SK-N-SH treated with all-trans-retinoic acid at 6 μM for 48 hours (cell line): Measurements from ENCODE around the gene OR8J3.
"Not testable (repeated sequence)": the region's sequence is repeated elsewhere in the genome, so short reads cannot be mapped to it uniquely, and the experiment has no call there.

Source experiments
- ATAC-seq: fragments of 200-7000 bp; cut with Tn5 transposase; 3 replicates; pipeline ENCODE4 v1.9.1; 2020; ENCODE audit warnings: mild to moderate bottlenecking, moderate library complexity
- BACH2 ChIP-seq: fragments of 250-450 bp; sonication (Bioruptor Pico); IDR thresholded peaks from 2 replicates; pipeline ENCODE4 v1.9.0; 2021; ENCODE audit warnings: mild to moderate bottlenecking, borderline replicate concordance
- CSDC2 ChIP-seq: fragments of 250-450 bp; sonication (Bioruptor Pico); IDR thresholded peaks from 2 replicates; pipeline ENCODE4 v1.5.0; 2020; ENCODE audit warnings: mild to moderate bottlenecking, moderate library complexity
- CSRNP3 ChIP-seq: fragments of 250-450 bp; sonication (Bioruptor Pico); IDR thresholded peaks from 2 replicates; pipeline ENCODE4 v1.5.1; 2021; ENCODE audit warnings: mild to moderate bottlenecking, moderate library complexity
- ESRRG ChIP-seq: fragments of 250-450 bp; sonication (Bioruptor Pico); IDR thresholded peaks from 2 replicates; pipeline ENCODE4 v1.6.1; 2021; ENCODE audit warnings: mild to moderate bottlenecking
- ISL1 ChIP-seq: fragments of 250-450 bp; sonication (Bioruptor Pico); IDR thresholded peaks from 2 replicates; pipeline ENCODE4 v2.1.2; 2022; ENCODE audit warnings: mild to moderate bottlenecking, moderate library complexity
- OSR1 ChIP-seq: fragments of 250-450 bp; sonication (Bioruptor Pico); IDR thresholded peaks from 2 replicates; pipeline ENCODE4 v1.8.0; 2022; ENCODE audit warnings: moderate library complexity, mild to moderate bottlenecking, inconsistent platforms
- PPARA ChIP-seq: fragments of 250-450 bp; sonication (Bioruptor Pico); IDR thresholded peaks from 2 replicates; pipeline ENCODE4 v1.5.0; 2020; ENCODE audit warnings: mild to moderate bottlenecking, borderline replicate concordance
- RARB ChIP-seq: fragments of 250-450 bp; sonication (Bioruptor Pico); IDR thresholded peaks from 2 replicates; pipeline ENCODE4 v1.8.0; 2021; ENCODE audit warnings: mild to moderate bottlenecking, moderate library complexity
- SNAI2 ChIP-seq: fragments of 250-450 bp; sonication (Bioruptor Pico); IDR thresholded peaks from 2 replicates; pipeline ENCODE4 v1.5.0; 2020; ENCODE audit warnings: mild to moderate bottlenecking, moderate library complexity
- TCF4 ChIP-seq: fragments of 250-450 bp; sonication (Bioruptor Pico); IDR thresholded peaks from 2 replicates; pipeline ENCODE4 v1.8.0; 2021; ENCODE audit warnings: mild to moderate bottlenecking, moderate library complexity, borderline replicate concordance
- TOX ChIP-seq: fragments of 250-450 bp; sonication (Bioruptor Pico); IDR thresholded peaks from 2 replicates; pipeline ENCODE4 v1.8.0; 2021; ENCODE audit warnings: mild to moderate bottlenecking, moderate library complexity, borderline replicate concordance
- ZC3H10 ChIP-seq: fragments of 250-450 bp; sonication (Bioruptor Pico); IDR thresholded peaks from 2 replicates; pipeline ENCODE4 v1.5.1; 2021; ENCODE audit warnings: mild to moderate bottlenecking, moderate library complexity
- ZFP3 ChIP-seq: fragments of 250-450 bp; sonication (Bioruptor Pico); IDR thresholded peaks from 2 replicates; pipeline ENCODE4 v1.5.0; 2020; ENCODE audit warnings: mild to moderate bottlenecking, moderate library complexity
- ZFP30 ChIP-seq: fragments of 450-650 bp; formaldehyde crosslinking; IDR thresholded peaks from 2 replicates; pipeline ENCODE4 v1.5.0; 2022; ENCODE audit warnings: mild to moderate bottlenecking, moderate library complexity
- ZNF565 ChIP-seq: fragments of 450-650 bp; formaldehyde crosslinking; conservative IDR thresholded peaks from 2 replicates; pipeline ENCODE4 v1.5.0; 2020; ENCODE audit warnings: low read depth, mild to moderate bottlenecking, moderate library complexity
- ZNF70 ChIP-seq: fragments of 450-650 bp; formaldehyde crosslinking; IDR thresholded peaks from 2 replicates; pipeline ENCODE4 v1.5.0; 2020; ENCODE audit warnings: mild to moderate bottlenecking, moderate library complexity
- TF ChIP-seq, protein P1 (sequence below): fragments of 250-450 bp; sonication (Bioruptor Pico); IDR thresholded peaks from 2 replicates; pipeline ENCODE4 v1.5.0; 2020; ENCODE audit warnings: mild to moderate bottlenecking, moderate library complexity
- TF ChIP-seq, protein P2 (sequence below): fragments of 250-450 bp; sonication (Bioruptor Pico); IDR thresholded peaks from 2 replicates; pipeline ENCODE4 v1.5.1; 2020; ENCODE audit warnings: low read depth, mild to moderate bottlenecking, moderate library complexity
- TF ChIP-seq, protein P3 (sequence below): fragments of 250-450 bp; sonication (Bioruptor Pico); IDR thresholded peaks from 2 replicates; pipeline ENCODE4 v1.8.0; 2021; ENCODE audit warnings: low read depth, mild to moderate bottlenecking, moderate library complexity, borderline replicate concordance

OR8J3 gene

DNA sequence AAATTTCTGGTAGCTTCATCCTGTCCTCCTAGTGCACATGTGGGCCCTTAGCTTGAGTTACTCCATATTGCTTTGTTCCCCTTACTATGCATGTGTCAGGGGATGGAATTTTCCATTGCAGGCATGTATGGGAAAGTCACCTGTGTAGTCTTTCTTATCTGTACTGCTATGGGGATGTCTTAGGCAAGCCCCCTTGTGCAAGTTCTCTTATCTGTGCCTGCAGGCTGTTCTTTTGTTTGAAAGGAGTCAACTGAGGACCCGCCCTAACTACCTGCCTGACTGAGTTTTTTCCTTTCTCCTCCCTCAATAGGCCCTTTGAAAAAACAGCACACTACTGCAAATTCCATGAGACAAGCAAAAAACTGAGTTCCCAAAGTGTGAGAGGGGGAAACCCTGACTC is 11.4 kb upstream of the OR8J3 start:
- TF ChIP-seq PPARA (CRISPR knock-in tag): no peak
- no peak for TF ChIP-seq ZC3H10 (CRISPR knock-in tag)
- TF ChIP-seq OSR1: no peak
- TF ChIP-seq BACH2: no peak
- TF ChIP-seq CSRNP3 (CRISPR knock-in tag): no peak
- no peak for TF ChIP-seq ZFP3
- no peak for TF ChIP-seq ZFP30
- TF ChIP-seq ESRRG (CRISPR knock-in tag): no peak
- TF ChIP-seq TOX: no peak
- no peak for ATAC-seq

DNA sequence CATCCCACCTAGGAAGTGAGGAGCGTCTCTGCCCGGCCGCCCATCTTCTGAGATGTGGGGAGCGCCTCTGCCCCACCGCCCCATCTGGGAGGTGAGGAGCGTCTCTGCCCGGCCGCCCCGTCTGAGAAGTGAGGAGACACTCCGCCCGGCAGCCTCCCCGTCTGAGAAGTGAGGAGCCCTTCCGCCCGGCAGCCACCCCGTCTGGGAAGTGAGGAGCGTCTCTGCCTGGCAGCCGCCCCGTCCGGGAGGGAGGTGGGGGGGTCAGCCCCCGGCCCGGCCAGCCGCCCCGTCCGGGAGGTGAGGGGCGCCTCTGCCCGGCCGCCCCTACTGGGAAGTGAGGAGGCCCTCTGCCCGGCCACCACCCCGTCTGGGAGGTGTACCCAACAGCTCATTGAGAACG is 3.7 kb upstream of the OR8J3 start:
- not testable (repeated sequence) for ATAC-seq

GRCh38 chr11:56122073-56122472 is 17.9 kb downstream of the OR8J3 start, which contains the start of gene OR8H3:
OR8H3 (plus strand) TSS chr11:56122373; CDS start chr11:56122373, 0 bp downstream.
- no peak for ATAC-seq
- no peak for TF ChIP-seq SNAI2 (CRISPR knock-in tag)
- no peak for TF ChIP-seq TOX
- no peak for TF ChIP-seq CSDC2
- TF ChIP-seq, protein P1, sequence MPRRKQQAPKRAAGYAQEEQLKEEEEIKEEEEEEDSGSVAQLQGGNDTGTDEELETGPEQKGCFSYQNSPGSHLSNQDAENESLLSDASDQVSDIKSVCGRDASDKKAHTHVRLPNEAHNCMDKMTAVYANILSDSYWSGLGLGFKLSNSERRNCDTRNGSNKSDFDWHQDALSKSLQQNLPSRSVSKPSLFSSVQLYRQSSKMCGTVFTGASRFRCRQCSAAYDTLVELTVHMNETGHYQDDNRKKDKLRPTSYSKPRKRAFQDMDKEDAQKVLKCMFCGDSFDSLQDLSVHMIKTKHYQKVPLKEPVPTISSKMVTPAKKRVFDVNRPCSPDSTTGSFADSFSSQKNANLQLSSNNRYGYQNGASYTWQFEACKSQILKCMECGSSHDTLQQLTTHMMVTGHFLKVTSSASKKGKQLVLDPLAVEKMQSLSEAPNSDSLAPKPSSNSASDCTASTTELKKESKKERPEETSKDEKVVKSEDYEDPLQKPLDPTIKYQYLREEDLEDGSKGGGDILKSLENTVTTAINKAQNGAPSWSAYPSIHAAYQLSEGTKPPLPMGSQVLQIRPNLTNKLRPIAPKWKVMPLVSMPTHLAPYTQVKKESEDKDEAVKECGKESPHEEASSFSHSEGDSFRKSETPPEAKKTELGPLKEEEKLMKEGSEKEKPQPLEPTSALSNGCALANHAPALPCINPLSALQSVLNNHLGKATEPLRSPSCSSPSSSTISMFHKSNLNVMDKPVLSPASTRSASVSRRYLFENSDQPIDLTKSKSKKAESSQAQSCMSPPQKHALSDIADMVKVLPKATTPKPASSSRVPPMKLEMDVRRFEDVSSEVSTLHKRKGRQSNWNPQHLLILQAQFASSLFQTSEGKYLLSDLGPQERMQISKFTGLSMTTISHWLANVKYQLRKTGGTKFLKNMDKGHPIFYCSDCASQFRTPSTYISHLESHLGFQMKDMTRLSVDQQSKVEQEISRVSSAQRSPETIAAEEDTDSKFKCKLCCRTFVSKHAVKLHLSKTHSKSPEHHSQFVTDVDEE (CRISPR knock-in tag): no peak
- TF ChIP-seq TCF4 (CRISPR knock-in tag): no peak
- no peak for TF ChIP-seq ZNF70 (CRISPR knock-in tag)

DNA sequence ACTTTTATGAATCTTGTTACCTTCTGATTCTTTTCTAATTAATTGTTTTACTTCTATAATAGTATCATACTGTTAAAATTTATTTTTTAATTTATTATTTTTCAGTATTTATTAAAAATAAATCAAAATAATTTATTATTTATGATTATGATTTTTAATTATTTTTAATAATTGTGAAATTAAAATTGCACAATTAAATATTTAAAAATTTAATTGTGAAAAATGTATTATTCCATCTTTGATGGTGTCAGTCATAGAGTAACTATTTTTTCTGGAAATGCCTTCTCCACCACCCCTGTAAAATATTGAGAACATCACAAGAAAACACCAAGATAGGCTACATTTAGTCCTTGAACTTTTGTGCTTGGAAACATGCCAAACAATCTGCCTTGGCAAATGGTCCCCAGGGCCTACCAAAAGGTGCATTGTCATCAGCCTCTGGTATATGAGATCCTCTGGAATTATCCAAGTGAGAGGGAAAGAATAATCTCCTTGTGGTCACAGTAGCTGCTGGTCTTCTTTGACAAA is 36.7 kb downstream of the OR8J3 start, which contains the start of gene OR8H2:
Gene OR8H2 (plus strand): TSS at position 478 of the 528 bp plus-strand sequence. CDS start 1,356 bp downstream, outside the sequence.
- TF ChIP-seq CSRNP3 (CRISPR knock-in tag): no peak
- no peak for TF ChIP-seq CSDC2
- no peak for TF ChIP-seq SNAI2 (CRISPR knock-in tag)
- TF ChIP-seq ZFP3: no peak
- no peak for TF ChIP-seq ISL1
- no peak for ATAC-seq

- TF ChIP-seq, protein P2, sequence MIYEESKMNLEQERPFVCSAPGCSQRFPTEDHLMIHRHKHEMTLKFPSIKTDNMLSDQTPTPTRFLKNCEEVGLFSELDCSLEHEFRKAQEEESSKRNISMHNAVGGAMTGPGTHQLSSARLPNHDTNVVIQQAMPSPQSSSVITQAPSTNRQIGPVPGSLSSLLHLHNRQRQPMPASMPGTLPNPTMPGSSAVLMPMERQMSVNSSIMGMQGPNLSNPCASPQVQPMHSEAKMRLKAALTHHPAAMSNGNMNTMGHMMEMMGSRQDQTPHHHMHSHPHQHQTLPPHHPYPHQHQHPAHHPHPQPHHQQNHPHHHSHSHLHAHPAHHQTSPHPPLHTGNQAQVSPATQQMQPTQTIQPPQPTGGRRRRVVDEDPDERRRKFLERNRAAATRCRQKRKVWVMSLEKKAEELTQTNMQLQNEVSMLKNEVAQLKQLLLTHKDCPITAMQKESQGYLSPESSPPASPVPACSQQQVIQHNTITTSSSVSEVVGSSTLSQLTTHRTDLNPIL (CRISPR knock-in tag): no peak
- TF ChIP-seq CSDC2: no peak
- TF ChIP-seq ZNF565: no peak
- no peak for TF ChIP-seq RARB (CRISPR knock-in tag)
- TF ChIP-seq ZFP30: no peak
- TF ChIP-seq CSRNP3 (CRISPR knock-in tag): no peak
- TF ChIP-seq, protein P3, sequence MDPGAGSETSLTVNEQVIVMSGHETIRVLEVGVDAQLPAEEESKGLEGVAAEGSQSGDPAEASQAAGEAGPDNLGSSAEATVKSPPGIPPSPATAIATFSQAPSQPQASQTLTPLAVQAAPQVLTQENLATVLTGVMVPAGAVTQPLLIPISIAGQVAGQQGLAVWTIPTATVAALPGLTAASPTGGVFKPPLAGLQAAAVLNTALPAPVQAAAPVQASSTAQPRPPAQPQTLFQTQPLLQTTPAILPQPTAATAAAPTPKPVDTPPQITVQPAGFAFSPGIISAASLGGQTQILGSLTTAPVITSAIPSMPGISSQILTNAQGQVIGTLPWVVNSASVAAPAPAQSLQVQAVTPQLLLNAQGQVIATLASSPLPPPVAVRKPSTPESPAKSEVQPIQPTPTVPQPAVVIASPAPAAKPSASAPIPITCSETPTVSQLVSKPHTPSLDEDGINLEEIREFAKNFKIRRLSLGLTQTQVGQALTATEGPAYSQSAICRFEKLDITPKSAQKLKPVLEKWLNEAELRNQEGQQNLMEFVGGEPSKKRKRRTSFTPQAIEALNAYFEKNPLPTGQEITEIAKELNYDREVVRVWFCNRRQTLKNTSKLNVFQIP (CRISPR knock-in tag): no peak
- ATAC-seq: no peak
Measured at GRCh38 chr11:56093008-56093407, 47.0 kb downstream of the OR8J3 start, which contains the start of gene OR8I2. OR8I2 (plus strand) TSS chr11:56093308; CDS start chr11:56093308, 0 bp downstream.
